Measurements from ENCODE around the gene TRMT61A.
A peak's percentile ranks its signal among the peaks of the same experiment; 100 is the strongest.
"Not testable (repeated sequence)": the region's sequence is repeated elsewhere in the genome, so short reads cannot be mapped to it uniquely, and the experiment has no call there.

Gene TRMT61A

GRCh38 chr14:103509864-103510723, 18.9 kb upstream of the TRMT61A start:
- DNase-seq: no peak

GRCh38 chr14:103510724-103511693, 18.0 kb upstream of the TRMT61A start:
- no peak for DNase-seq

GRCh38 chr14:103512180-103512579, 16.8 kb upstream of the TRMT61A start:
- not testable (repeated sequence) for DNase-seq

GRCh38 chr14:103512701-103513611, 16.0 kb upstream of the TRMT61A start:
- peak; percentile 74 for DNase-seq

- no peak for DNase-seq
Observed at GRCh38 chr14:103514596-103515421, 14.2 kb upstream of the TRMT61A start.

- no peak for DNase-seq
Observed at GRCh38 chr14:103516426-103517173, 12.4 kb upstream of the TRMT61A start.

- no peak for DNase-seq
Observed at GRCh38 chr14:103517174-103517566, 11.8 kb upstream of the TRMT61A start.

GRCh38 chr14:103517721-103518421, 11.1 kb upstream of the TRMT61A start:
- DNase-seq: no peak

GRCh38 chr14:103518422-103519042, 10.5 kb upstream of the TRMT61A start:
- DNase-seq: peak; percentile 44

- no peak for DNase-seq
Observed at GRCh38 chr14:103519043-103519836, 9.8 kb upstream of the TRMT61A start.

GRCh38 chr14:103519837-103520212, 9.2 kb upstream of the TRMT61A start:
- DNase-seq: no peak

- no peak for DNase-seq
Observed at GRCh38 chr14:103520269-103520656, 8.7 kb upstream of the TRMT61A start.

- DNase-seq: peak; percentile 88
Observed at GRCh38 chr14:103520657-103521437, 8.1 kb upstream of the TRMT61A start.

GRCh38 chr14:103521438-103521950, 7.5 kb upstream of the TRMT61A start:
- peak; percentile 47 for DNase-seq

- peak; percentile 70 for DNase-seq
Observed at GRCh38 chr14:103521951-103522563, 6.9 kb upstream of the TRMT61A start.

GRCh38 chr14:103522649-103523574, 6.1 kb upstream of the TRMT61A start, which contains the start of gene CKB:
Gene CKB (minus strand): TSS chr14:103522830. CDS start chr14:103522493, 337 bp downstream.
- DNase-seq: peak; percentile 87
